GM06990 (cell line): ENCODE measurements around the gene DNAJC9.

Experiments
- DNase-seq: peaks from one replicate; pipeline ENCODE4 v3.0.0-alpha.2; 2011; ENCODE audit not compliant: insufficient read length; ENCODE audit errors: extremely low read depth
- H3K27me3 ChIP-seq: replicated peaks from 2 replicates; pipeline ENCODE4 v1.6.0; 2011; ENCODE audit warnings: low read length; ENCODE audit not compliant: control insufficient read depth, insufficient read depth
- H3K36me3 ChIP-seq: 2 replicates; pipeline ENCODE4 v1.5.1; 2011; ENCODE audit warnings: low read length; ENCODE audit not compliant: control insufficient read depth, insufficient read depth
- H3K4me3 ChIP-seq: replicated peaks from 2 replicates; pipeline ENCODE4 v1.5.1; 2011; ENCODE audit warnings: low read depth, mild to moderate bottlenecking, control low read depth, low read length
- TF ChIP-seq, protein P1 (sequence below): IDR thresholded peaks from 2 replicates; pipeline ENCODE4 v1.5.1; 2011; ENCODE audit warnings: low read length, control low read depth, mild to moderate bottlenecking, inconsistent platforms; ENCODE audit not compliant: insufficient read depth, poor library complexity, severe bottlenecking

The DNAJC9 gene

DNA sequence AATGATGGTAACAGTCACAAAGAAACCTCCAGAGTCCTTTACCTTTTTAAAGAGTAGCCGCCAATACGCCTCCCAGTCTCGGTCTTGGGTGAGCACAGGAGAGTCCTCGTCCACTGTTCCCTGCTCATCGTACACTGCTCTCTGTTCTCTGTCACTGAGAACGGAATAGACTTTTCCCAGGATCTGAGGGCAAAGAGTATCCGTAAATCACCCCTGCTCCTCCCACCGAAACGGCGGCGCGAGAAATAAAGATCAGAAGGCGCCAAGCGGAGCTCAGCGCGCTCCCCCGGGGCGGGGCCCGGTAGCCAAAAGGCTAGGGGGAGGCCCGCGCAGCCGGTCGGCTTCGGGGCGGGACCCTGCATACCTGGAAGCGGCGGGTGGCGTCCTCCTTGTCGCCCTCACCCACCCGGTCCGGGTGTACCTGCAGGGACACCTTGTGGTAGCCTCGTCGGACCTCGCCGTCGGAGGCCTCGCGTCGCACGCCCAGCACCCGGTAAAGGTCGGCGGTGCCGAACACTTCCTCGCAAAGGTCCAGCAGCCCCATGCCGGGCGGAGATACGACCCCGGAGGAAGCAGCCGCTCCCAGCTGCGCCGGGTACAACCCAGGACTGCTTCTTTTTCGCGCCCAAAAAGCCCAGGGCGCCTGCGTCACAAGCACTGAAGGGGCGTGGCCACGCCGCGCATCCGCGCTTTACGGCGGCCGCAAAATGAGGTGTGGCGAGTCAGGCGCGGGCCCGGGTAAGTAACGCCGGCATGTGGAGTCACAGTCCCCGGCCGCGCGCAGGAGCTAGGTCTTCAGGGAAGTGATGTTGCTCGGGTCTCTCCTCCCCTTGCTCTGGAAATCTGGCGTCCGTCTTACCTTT, at the start of gene DNAJC9:
Gene DNAJC9 (minus strand): TSS at position 610 of the 863 bp plus-strand sequence. CDS start 66 bp downstream, at position 544.
- peak; percentile 98 for DNase-seq
- Histone ChIP-seq H3K4me3 (peak within 1 kb of the TSS; percentile 88), H3K27me3 (no peaks in the 10 kb centered on the region), H3K36me3 (peaks cover 1% of the 10 kb centered on the region)
- TF ChIP-seq, protein P1, sequence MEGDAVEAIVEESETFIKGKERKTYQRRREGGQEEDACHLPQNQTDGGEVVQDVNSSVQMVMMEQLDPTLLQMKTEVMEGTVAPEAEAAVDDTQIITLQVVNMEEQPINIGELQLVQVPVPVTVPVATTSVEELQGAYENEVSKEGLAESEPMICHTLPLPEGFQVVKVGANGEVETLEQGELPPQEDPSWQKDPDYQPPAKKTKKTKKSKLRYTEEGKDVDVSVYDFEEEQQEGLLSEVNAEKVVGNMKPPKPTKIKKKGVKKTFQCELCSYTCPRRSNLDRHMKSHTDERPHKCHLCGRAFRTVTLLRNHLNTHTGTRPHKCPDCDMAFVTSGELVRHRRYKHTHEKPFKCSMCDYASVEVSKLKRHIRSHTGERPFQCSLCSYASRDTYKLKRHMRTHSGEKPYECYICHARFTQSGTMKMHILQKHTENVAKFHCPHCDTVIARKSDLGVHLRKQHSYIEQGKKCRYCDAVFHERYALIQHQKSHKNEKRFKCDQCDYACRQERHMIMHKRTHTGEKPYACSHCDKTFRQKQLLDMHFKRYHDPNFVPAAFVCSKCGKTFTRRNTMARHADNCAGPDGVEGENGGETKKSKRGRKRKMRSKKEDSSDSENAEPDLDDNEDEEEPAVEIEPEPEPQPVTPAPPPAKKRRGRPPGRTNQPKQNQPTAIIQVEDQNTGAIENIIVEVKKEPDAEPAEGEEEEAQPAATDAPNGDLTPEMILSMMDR, result no peak

- H3K4me3 ChIP-seq, result no peak overlapping the region
- no peaks in the 10 kb centered on the region for H3K36me3 ChIP-seq
- H3K27me3 ChIP-seq, result no peaks in the 10 kb centered on the region
- DNase-seq, result no peak
- TF ChIP-seq, protein P1, result no peak
These were observed 46.4 kb upstream of the DNAJC9 start for GRCh38 chr10:73293461-73293860.

GRCh38 chr10:73289958-73290357, 42.9 kb upstream of the DNAJC9 start:
- TF ChIP-seq, protein P1, result no peak

DNA sequence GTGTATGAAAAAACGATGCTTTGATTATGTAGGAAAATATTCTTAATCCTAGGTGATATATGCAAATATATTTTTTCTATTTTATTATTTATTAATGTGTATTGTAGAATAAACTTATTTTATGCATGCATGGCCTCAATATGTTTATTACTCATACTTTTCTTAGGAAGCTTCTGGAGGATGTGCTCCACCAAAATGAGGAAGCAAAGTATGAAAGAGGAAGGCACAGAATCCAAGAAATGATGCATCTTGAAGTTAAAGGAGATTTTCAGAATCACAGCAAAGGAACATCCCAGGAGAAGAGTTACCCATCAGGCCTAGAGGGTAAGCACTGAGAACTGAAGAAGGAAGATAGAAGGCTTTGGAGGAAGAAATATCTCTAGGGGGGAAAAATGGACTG, 40.4 kb upstream of the DNAJC9 start:
- no peaks in the 10 kb centered on the region for H3K27me3 ChIP-seq
- no peak for DNase-seq
- H3K4me3 ChIP-seq, result no peak overlapping the region
- no peaks in the 10 kb centered on the region for H3K36me3 ChIP-seq
- TF ChIP-seq, protein P1, result no peak

More at GRCh38 chr10:73289958-73290357, 42.9 kb upstream of the DNAJC9 start:
- H3K27me3 ChIP-seq, result no peaks in the 10 kb centered on the region
- H3K4me3 ChIP-seq, result no peak overlapping the region
- H3K36me3 ChIP-seq, result no peaks in the 10 kb centered on the region
- DNase-seq, result no peak

DNA sequence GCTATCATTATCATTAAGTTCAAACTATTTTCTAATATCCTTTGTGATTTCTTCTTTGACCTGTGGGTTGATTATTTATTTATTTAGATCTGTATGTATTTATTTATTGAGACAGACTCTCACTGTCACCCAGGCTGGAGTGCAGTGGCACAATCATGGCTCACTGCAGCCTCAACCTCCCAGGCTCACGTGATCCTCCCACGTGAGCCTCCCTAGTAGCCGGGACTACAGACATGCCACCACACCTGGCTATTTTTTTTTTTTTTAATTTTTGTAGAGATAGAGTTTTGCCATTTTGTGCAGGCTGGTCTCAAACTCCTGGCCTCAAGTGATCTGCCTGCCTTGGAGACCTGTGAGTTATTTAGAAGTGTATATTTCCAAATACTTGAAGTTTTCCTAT, 34.0 kb upstream of the DNAJC9 start:
- no peaks in the 10 kb centered on the region for H3K36me3 ChIP-seq
- TF ChIP-seq, protein P1, result no peak
- no peak for DNase-seq
- no peak overlapping the region for H3K4me3 ChIP-seq
- no peaks in the 10 kb centered on the region for H3K27me3 ChIP-seq
